Fibroblast of the conjunctiva (primary cell): ENCODE results near the gene ZNF385B.
"Not testable (repeated sequence)": the region's sequence is repeated elsewhere in the genome, so short reads cannot be mapped to it uniquely, and the experiment has no call there.

Source experiments
- DNase-seq: peaks from one replicate; pipeline ENCODE4 v3.0.0-alpha.2; 2010; ENCODE audit warnings: low read depth

ZNF385B gene

DNA sequence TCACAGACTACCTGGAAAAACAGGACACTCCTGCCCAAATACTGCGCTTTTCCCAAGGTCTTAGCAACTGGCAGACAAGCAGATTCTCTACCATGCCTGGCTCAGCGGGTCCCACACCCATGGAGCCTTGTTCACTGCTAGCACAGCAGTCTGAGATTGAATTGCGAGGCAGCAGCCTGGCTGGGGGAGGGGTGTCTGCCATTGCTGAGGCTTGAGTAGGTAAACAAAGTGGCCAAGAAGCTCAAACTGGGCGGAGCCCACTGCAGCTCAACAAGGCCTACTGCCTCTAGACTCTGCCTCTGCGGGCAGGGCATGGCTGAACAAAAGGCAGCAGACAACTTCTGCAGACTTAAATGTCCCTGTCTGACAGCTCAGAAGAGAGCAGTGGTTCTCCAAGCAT, 231.6 kb downstream of the ZNF385B start:
- not testable (repeated sequence) for DNase-seq

DNA sequence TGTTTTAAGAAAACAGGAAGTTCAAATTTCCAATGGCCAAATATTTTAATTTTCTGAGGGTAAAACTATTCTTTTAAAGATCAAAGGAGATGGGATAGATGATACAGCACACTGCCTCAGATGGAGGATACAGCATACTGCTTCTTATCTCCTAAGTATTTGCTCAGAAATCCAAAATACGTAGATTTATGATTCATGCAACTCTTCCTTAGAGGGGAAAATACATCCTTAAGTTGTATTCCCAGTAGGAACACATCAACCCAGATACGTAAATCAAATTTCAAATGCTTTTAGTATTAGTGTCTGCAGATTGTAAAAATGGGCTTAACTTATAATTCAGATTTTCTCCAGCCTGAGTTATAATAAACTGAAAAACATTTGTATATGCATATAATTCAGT, 235.2 kb downstream of the ZNF385B start:
- DNase-seq, result no peak

DNA sequence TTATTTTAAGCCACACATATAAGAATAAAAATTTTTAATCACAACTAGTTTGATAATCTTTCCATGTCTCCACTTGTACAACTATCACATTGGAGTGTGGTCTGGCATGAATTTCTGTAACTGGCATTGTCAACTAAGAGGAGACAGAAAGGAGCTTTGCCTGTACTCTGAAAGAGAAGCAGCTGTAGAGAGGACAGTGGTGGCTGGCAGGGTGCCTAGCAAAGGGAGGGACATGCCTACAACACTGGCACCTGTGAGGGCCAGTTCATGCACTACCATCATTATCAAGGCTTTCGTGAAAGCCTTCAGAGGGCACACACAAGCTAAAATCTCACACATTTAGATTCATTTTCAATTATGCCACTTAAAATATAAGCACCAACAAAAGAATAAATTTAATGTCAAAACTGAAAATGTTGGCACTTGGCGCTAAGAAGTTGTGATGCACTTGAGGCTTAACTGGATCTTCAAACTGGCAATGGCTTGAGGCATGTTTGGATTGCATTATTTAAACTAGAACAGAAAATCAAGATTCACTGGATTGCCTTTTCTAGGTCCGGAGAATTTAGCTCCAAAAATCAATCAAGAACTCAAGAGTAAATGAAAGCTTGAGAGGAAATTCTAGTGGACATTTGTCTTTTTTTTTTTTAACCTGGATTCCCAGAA, 238.6 kb downstream of the ZNF385B start:
- DNase-seq, result no peak

DNA sequence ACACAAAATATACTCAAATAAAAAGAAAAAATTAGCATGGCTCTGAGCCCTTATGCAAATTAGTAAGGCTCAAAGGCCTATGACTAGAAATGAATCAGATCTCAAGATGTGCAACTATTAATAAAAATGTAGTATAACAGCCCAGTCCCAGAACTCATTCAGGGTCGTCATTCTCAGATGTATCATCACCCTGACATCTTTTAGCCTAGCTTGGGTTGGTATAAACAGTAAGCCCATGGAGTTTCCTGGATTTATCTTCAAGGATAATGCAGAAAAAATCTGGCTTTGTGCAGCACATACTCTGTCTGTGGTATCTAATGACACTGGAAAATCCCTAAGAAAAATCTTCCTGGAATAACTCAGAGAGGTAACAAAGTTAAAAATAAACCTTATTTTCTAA, 239.3 kb downstream of the ZNF385B start:
- no peak for DNase-seq

DNA sequence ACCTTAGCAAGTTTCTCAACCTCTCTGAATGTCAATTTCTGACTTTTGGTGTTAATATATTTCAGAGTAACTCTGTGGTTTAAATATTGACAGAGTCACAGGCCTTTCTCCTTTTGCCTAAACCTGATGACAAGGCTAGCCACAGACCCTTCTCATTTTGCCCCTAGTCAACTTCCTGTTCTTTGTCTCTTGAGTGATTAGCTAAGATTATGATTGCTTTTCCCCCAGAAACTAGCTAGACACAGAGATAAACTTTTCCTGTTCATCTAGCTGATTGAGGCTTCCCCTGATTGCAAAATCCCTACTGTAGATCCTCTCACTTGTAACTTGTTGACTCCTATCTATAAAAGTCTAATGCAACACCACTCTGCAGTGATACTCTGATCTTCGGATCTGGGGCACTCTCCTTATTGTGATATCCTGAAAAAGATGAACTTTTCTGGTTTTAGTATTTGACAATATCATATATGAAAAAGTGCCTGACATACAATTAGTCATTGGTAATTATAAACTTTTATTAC, 241.4 kb downstream of the ZNF385B start:
- no peak for DNase-seq

DNA sequence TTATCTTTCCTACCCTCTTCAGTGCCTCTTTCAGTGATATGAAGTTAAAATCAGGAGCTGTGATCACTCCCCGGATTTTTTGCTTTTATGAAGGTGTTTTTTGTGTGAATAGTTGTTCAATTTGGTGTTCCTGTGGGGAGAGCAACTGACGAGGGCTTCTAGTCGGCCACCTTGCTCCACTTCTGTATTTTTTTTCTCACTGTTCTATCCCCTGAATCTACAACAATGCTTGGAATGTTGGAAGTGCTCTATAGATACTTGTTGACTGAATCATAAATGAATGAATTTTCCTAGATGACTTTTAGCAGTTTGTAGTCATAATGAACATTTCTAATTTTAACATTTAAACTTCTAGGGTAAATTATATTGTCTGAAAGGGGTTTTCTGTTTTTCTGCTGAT, 247.3 kb downstream of the ZNF385B start:
- DNase-seq, result no peak

DNA sequence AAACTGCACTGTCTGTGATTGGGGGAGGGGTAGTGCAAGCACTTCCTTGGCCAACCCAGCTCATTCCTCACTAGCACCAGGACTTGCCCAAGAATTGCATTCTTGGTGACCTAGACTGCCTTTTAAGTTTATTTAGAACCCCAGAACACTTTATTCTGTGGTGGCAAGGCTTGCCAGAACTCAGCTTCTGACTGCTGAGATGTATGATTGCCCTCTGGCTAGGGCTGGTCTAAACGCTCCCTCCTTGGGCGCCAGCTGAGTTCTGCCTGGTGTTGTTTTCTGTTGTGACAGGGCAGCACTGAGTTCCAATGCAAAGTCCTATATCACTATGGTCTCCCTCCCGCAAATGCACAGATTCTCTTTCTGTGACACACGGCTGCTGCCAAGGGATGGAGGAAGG, 247.7 kb downstream of the ZNF385B start:
- DNase-seq, result no peak

DNA sequence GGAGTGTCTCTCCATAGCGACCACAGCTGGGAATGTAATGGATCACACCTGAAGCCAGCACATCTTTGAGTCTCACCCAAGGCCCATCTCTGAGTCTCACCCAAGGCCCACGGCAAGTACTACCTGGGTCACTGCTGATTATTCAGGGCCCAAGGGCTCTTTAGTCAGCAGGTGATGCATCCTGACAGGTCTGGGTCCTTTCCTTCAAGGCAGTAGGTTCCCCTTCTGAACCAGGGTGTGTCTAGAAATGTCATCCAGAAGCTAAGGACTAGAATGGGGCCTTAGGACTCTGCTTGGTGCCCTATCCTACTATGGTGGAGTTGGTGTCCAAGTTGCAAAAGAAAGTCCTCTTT, 248.1 kb downstream of the ZNF385B start:
- no peak for DNase-seq

DNA sequence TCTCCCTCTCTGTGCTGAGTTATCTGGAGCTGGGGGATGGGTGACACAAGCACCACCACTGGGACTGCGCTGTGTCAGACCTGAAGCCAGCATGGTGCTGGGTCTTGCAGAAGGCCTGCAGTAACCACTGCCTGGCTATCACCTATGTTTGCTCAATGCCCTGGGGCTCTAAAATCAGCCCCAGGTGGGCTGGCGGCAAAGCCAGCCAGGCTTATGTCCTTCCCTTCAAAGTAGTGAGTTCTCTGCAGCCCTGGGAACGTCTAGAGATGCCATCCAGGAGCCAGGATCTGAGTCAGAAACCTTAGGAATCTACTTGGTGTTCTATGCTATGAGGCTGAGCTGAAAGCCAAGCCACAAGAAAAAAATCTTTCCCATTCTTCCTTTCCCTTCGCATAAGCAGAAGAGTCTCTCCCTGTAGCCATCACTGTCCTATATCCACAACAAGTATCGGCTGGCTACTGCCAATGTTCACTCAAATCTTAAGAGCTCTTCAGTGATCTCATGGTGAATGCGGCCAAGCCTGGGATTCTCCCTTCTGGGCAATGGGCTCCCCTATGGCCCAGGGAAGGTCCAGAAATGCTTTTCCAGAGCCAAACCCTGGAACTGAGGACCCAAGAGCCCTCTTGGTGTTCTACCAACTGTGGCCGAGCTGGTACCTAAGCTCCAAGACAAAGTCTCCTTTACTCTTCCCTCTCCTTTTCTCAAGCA, 248.7 kb downstream of the ZNF385B start:
- no peak for DNase-seq

DNA sequence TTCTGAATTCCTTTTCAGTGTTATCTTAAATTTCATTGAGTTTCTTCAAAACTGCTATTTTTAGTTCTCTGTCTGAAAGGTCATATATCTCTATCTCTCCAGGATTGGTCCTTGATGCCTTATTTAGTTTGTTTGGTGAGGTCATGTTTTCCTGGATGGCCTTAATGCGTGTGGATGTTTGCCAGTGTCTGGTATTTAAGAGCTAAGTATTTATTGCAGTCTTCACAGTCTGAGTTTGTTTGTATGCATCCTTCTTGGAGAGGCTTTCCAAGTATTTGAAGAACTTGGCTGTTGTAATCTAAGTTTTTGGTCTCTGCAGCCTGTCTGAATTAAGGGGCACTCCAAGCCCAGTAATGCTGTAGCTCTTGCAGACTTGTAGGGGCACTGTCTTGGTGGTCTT, 249.3 kb downstream of the ZNF385B start:
- DNase-seq, result no peak

DNA sequence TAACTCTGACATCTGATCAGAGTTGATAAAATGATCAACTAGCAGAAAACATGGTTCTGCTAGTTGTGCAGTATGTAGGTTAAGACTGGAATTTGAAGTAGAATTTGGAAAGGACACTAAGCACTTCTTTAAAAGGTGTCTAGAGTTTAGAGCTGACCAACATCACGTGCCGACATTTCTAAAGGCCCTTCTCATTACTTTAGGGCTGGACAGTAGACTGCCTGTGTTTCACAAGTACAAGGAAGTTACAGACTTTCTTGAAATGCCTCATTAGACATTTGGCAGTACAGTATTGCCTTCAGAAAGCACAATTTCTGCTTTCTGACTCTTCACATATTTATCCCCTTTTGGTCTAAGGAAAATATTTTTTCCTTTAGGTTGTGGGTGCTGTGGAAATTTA, 255.3 kb downstream of the ZNF385B start:
- no peak for DNase-seq

DNA sequence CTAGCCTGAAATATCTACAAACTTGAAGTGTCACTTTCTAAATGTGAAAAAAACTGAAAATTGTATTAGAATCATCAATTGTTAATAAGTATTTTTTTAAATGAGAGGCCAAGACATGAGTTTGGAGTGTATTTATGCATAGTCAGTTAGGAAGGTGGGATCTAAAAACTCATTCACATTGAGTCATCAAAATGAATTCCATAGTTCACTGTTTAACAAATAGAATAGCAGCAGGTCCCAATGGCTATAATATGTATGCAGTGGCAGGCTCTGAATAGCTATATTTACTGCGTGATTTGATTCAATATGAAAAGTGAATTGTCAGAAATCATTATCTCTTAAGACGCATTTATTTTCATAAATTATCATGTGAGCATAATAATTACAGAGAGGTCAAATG, 256.1 kb downstream of the ZNF385B start:
- DNase-seq, result no peak

DNA sequence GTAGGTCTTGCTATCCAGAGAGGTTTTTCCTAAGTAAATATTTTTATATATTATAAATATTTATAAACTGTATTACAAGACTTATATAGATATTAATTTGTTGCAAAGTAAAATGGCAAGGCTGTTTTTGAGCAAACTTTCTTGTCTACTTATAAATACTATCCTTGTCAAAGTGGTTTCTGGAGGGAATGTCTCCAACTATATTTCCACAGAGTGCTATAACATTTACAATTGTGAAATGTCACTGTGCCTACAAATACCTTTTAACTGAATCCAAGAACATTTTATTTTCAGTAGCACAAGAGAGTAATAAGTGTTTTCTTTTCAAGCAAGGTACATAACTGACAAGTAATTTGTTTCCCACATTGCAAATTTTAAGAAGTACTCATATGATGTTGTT, 256.8 kb downstream of the ZNF385B start:
- no peak for DNase-seq

DNA sequence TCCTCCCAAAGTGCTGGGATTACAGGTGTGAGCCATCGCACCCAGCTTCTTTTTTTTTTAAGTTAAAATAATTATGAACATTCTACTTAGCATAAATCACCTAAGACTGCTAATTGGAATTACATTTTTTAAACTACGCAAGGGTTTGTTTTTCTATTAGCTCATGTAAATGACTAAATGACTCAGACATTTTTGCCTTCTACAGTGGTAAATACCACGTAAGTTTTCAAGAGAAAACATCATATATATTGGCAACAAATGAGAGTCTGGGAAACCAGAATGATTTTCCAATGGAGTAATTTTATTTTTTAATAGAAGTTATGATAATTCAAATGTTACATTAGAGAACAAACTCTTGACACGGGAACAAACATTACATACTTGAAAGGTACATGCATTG, 259.0 kb downstream of the ZNF385B start:
- no peak for DNase-seq

DNA sequence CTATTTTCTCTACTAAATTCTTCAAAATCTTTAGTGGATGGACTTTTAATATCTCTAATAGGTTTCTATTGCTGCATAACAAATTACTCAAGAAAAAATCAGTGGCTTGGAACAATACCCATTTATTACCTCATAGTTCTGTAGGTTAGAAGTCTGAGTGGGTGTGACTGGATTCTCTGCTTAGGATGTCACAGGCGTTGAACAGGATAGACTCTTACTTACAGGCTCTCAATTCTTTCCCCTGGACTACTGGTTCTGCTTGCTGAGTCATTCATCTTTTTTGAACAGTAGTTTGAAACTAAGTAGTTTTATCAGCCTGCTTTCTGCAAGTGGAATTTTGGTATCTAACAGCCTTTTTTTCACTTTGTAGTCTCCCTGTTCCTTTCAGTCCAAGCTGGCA, 265.4 kb downstream of the ZNF385B start:
- peak; percentile 38 for DNase-seq

DNA sequence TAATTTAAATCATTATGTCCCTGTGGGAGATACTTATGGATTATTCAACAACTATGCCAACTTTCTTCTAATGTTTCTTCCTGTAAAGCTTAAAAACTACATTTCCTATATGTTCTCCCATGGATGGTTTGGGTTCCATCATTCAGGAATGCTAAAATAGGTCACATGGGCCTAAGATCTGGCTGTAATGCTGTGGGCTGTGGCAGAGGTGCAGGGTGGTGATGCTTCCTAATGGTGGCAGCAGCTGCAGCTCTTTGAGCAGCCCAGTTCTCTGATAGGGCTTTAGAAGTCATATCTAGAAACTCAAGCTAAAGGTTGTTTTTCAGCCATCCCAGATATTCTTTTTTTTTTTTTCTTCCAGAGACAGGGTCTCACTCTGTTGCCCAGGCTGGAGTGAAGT, 266.1 kb downstream of the ZNF385B start:
- no peak for DNase-seq

DNA sequence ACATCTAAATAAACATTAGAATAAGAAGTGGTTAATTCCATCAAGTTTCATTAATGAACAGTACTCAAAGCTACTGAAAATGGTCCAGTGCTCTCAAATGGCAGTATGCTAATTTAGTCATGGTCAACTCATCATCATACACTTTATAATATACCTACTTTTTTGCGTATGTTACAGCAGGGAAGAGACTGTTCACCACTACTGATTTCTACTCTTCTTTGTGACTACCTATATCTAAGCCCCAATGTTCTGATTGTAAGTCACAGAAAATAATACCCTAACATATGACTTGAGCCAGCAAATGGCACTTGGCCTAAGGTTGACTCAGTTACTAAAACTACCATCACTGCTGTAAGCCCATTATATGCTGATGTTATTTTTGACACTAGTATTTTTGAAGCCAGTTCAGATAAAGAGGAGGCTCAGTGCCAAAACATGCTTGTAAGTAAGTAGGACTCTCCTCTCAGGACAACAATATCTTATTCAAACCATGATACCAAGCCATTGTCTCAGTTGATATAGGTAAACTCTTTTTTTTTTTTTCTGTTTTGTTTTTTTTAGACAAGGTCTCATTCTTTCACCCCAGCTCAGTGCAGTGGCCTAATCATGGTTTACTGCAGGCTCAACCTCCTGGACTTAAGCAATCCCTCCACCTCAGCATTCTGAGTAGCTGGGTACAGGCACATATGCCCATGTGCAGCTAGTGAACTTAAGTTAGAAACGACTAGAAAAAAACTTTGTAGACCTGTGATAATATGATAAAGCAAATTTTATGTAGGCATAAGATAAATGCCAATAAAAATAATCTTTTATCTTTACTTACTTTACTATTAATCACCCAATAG, 266.9 kb downstream of the ZNF385B start:
- DNase-seq, result no peak

DNA sequence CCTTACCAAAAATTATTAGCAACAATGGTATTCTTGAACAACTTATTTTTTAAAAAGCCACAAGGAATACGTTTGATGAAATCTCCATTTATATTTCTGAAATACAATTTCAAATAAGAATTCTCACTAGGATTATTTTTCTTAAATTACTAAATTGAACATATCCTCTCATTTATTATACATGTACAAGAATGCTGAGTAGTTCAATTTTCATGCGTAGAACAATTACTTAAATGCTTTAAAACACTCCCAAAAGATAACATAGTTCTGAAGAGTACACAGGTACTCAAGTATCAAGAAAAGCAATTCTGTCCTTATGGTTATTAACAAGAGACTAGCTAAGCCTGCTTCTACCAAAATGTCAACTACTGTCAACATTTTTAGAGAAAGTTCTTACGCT, 268.1 kb downstream of the ZNF385B start:
- DNase-seq, result no peak

DNA sequence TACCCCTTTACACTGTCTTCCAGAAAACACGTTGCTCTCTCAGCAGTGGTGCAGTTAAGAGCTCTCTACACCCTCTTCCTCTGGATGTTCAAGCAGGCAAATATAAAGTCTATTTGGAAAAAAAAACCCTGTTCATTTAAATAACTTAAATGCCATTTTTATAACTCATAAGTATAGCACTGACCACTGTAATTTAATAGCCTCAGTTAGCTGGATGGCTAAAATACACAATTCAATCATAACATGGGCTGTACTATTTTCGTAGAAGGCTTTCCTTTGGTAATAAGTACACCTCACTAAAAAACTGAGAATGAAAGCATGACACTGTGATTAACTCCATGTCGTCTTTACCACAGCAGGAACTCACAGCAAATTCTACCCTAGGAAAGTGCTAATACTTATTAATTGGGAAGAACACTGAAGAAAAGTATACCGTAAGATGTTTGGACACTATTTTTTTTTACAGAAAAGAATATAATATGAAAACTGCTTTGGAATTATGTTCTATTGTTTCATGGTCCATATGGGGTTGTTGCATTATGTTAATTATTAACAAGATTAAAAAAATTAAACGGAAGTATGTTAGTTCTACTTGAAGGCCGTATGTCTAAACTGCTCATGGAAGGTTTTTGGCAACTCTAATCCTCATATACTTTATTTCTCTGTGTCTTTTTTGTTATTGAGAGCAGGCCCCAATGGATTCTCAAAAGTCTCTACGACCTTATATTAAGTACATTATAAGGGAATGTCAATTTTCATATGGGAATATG, 269.1 kb downstream of the ZNF385B start:
- peak; percentile 9 for DNase-seq

DNA sequence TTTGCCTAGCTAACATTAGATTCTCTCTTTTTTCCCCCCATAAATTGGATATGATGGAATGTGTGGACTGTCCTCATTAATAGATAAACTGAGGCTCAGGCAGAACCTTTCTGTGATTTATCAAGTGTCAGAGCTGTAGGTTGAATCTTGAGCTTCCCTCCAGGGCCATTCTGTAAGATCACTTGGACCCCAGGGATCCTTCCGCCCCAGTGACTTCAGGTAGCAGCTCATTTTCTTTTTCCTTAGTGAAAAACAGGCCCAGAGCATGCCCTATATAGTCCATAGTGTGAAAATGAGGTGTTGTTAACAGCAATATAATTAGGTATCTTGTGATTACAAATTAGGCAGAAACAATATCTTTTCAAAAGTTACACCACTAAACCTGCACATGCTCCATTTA, 269.7 kb downstream of the ZNF385B start:
- DNase-seq, result no peak

DNA sequence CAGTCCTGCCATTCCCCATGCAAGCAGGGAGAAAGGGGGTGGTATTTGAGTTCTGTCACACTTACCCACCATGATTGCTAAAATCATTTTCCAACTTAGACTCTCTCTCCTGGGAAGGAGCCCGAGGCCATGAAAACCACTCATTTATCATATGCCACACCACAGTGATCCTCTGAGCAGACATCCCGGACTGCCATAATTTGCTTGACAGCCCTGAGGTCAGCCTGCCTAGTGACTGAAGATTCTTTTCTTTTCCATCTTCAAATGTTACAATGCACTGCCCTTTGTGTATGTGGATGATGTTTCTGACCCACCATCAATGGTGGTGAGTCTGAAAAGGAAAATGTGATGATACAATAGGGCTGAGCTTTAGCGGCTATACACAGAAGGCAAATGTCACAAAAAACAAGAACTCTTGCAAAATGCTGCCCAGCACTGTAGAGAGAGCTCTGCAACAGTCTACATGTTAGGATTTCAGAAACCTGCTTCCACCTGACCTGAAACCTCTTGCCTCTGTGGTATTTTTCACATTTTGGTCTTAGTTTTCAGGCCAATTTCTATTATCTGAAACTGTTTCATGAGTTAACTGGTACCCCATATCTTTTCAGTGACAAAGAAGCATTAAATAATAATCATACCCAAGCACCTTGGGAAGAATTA, 272.8 kb downstream of the ZNF385B start:
- DNase-seq, result no peak

DNA sequence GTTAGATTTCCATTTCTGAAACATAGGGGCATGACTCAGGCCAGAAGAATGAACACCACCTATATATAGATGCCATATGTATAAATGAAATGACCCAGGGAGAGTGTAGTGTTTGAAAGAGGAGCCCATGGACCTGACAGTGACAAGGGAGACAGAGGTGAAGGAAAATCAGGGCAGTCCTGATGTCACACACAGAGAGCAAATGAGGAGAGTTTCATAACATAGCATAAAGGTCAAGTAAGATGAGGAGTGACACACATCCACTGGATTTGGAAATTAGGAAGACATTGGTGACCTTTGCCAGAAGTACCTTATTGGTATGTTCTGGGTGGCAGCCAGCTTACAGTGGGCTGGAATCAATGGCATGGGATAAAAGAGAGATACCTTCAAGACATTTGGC, 276.7 kb downstream of the ZNF385B start:
- DNase-seq, result no peak
